NCI-H2227 treated with DMSO at 0.1 percent for 48 hours (cell line): Measurements from ENCODE around the gene TSSC4.
A peak's percentile ranks its signal among the peaks of the same experiment; 100 is the strongest.

Experiments used
- DNase-seq: peaks from one replicate; lab custom pipeline; 2025; lab: John Stamatoyannopoulos, UW

The TSSC4 gene

GRCh38 chr11:2433106-2433925 lies 32.8 kb downstream of the TSSC4 start:
- no peak for DNase-seq

- DNase-seq, result no peak
Observed at GRCh38 chr11:2434008-2434407, 33.5 kb downstream of the TSSC4 start.

DNA sequence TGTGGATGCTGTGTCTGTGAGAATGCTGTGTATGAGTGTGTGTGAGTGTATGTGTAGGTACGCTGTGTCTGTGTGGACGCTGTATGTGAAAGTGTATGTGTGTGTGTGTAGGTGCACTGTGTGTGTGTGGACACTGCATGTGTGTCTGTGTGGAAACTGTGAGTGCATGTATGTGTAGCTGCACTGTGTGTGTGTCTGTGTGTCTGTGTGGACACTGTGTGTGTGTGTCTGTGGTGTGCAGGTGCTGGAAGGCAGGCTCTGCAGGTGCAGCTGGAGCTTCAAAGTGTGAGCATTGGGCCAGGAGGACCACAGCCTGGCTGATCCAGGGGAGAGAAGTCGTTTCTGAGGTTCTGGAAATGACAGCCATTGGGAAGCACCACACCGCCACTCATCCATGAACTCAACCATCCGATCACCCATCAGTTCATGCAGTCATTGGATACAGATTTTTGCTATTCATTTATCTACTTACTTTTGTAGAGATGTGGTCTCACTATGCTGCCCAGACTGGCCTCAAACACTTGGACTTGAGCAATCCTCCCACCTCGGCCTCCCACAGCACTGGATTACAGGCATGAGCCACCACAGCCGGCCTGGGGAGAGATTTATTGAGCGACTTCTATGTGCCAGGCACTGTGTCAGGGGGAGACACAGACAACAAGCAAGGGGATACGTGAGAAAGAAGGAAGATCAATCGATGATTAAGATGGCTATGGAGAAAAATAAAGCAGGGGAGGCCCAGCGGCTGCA lies 34.1 kb downstream of the TSSC4 start:
- no peak for DNase-seq

- DNase-seq, result no peak
Observed at GRCh38 chr11:2435288-2436012, 34.9 kb downstream of the TSSC4 start.

DNA sequence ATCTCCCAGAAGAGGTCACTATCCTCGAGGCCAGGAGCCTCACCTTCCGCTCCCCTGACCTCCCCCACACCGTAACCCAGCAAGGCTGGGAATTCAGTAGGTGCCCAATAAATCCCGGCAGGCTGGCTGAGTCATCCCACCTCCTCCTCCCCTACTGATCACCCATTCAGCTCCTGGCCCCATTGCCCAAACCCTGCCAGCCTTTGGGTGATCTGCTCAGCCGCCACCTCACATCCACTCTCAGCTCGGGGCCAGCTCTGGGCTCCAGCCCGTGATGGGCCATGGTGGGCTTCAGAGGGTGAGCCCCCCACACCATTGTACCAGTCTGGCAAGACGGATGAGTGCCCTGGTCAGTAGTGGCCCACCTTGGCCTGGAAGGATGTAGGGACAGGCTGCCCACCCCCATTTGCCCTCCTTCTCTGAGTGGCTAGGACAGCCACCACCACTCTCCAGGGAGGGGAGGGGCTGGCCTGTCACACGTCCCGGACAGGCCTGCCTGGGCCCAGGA lies 35.5 kb downstream of the TSSC4 start:
- DNase-seq, result no peak

DNA sequence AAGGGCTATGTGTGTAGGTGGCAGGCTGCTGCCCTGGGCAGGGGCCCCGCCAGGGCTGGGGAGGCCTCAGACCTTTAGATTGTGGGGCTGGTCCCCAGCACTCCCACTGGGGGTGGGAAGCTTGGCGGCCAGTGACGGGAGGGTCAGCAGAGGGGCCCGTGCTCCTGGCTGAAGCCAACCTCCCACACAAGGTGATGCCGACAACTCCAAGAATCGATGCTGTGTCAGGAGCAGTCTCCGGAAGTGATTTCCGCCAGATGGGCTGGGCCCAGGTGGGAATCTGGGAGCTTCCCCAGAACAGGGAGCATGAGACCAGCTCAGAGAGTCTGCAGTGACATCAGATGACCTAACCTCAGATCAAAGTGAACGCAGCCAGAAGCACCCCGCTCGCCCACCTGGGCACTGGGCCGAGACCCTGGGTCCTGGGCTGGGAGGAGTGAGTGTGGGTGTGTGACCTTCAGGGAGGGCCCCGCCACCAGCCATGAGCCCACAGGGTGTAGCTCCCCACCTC lies 36.0 kb downstream of the TSSC4 start:
- no peak for DNase-seq

- DNase-seq, result no peak
Observed at GRCh38 chr11:2437516-2437915, 37.0 kb downstream of the TSSC4 start.

GRCh38 chr11:2439820-2440219 lies 39.3 kb downstream of the TSSC4 start:
- DNase-seq, result no peak

DNA sequence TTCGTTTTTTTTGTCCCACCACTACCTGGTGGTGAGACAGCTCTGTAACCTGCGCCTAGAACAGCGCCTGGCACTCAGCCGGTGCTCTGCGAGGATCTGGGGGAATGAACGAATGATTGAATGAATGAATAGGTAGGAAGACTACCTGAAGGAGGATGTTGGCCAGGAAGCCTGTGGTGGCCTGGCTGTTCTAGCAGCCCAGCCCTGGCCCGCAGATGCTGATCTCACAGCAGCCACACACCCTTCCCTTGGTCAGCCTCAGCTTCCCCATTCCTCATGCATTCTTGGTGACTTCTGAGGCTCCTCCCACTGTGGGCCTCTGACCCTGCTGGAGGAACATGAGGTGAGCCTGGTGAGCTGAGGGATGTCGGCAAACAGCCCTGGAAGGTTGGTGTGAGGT lies 40.1 kb downstream of the TSSC4 start:
- DNase-seq, result no peak

DNA sequence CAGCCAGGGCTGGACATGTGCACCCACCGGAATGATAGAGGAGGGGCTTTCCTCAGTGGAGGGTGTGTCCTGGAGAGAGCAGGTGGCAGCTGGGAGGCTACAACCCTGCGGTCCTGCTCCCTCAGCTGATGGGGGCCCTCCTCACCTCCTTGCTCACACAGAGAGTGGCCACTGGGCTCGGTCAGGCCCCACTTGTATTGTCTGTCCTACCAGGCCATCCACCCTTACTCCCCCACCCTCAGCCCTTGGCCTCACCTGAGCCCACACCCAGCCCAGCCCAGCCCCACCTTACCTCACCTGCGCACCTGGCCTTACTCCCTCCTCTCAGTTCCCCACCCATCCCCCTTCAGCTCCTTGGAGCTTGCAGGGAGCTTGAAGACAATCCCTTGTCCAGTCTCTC lies 40.6 kb downstream of the TSSC4 start:
- DNase-seq, result no peak

GRCh38 chr11:2442589-2442988 lies 42.0 kb downstream of the TSSC4 start:
- DNase-seq, result no peak

DNA sequence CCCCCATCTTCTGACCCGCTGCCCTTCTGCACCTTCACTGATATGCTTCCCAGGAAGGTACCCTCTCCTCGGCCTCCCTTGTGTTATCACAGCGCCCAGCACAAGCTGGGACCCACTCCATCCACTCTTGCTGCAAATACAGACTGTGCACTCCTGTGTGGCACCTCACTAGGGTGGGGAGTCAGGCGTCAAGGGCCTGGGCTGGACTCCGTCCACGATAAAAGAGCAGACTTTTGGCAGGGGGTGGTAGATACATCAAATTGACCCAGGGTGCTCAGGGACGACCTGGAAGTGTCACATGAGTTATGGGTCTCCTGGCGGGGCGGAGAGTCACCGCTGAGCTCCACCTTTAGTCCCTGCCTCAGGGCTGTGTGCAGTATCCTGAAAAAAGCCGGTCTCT lies 42.9 kb downstream of the TSSC4 start:
- no peak for DNase-seq

DNA sequence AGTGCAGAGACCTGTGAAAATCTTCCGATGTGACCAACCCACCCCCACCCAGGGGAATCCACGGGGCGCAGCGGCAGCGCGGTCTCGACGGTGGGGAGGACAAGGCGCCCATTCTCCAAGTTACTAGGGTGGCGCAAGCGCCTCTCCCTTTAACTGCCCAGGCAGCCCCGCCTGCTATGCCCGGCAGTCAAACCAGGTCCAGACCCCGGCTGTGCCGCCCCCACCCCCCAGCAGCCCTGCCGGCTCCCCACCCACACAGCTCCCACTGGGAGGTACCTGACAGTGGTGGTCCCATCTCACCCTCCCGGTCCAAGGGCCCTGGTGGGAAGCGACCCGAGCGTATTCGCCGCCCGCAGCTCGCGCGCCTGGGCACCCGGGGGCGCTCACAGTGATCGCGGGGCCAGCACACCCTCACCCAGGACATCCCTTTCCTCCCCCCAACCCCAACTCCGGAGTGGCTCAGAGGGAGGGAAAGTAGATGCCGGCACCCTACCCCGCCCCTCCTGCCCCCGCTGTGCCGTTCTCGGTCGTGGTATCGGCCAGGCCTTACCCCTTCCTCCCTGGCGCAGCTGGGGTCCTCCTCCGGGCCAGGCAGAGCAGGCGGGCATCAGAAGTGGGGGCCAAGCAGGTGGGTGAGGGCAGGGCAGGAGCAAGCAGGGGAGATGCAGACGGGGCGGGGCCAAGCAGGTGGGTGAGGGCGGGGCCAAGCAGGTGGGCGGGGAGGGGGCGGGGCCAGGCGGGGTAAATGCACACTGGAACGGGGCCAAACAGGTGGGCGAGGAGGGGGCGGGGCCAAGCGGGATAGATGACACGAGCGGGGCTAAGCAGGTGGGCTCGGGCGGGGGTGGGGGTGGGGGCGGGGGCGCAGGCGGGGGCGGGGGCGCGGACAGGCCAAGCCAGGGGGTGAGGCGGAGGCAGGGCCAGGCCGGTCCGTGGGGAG lies 43.6 kb downstream of the TSSC4 start, which contains the start of gene TRPM5:
Gene TRPM5 (minus strand): TSS at position 634 of the 940 bp plus-strand sequence. CDS start 21,478 bp downstream, outside the sequence.
- peak; percentile 52 for DNase-seq

GRCh38 chr11:2444821-2445745 lies 44.5 kb downstream of the TSSC4 start, which contains the start of gene KCNQ1:
KCNQ1 (plus strand) TSS chr11:2445008; CDS start chr11:2445099, 91 bp downstream.
- peak; percentile 52 for DNase-seq

- DNase-seq, result no peak
Observed at GRCh38 chr11:2445746-2446551, 45.4 kb downstream of the TSSC4 start.

GRCh38 chr11:2446590-2447252 lies 46.2 kb downstream of the TSSC4 start:
- DNase-seq, result no peak

DNA sequence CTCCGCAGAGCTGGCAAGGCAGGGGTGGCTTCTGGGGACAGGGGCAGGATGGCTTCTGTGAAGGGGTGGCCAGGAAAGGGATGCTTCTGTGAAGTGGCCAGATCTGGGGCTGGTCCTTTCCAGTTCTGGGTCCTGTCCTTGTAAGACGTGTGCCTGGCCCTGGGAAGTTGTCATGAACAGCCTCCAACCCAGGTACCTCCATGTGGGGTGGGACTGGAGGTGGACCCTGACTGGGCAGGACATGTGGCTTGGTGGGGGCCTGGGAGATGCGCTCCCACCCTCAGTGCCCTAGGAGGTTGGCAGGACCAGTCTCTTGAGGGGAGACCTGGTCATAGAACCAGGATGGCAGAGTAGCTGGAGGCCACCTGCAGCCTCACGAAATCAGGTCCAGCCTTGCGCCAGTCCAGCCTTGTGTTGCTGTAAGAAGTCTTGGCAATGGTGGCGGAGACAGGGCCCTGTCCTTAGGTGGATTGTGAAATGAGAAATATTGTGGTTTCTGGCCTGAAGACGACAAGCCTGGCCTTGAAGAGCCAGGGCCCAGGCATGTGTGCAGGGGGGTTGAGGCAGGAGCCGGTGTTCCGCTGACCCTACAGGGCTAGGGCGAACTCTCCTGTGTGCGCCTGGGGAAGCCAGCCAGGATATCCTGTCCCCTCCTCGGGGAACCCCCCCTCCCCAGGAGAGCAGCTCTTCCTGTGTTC lies 46.9 kb downstream of the TSSC4 start:
- DNase-seq, result no peak
